MG63 (cell line): Measurements from ENCODE around the gene MAP3K14. TPM values are rescaled to one million over a fixed set of nuclear protein-coding genes. Genes with fewer than 3 reads are reported as not detected.
A peak's percentile ranks its signal among the peaks of the same experiment; 100 is the strongest.
"Not testable (repeated sequence)": the region's sequence is repeated elsewhere in the genome, so short reads cannot be mapped to it uniquely, and the experiment has no call there.

Source experiments
- DNase-seq: peaks from one replicate; pipeline ENCODE4 v3.0.0-alpha.2; 2020
- H3K27me3 ChIP-seq: fragments of 250-450 bp; sonication (Bioruptor Pico); 2 replicates; pipeline ENCODE4 v1.5.1; 2020; ENCODE audit warnings: mild to moderate bottlenecking, moderate library complexity
- H3K36me3 ChIP-seq: fragments of 250-450 bp; sonication (Bioruptor Pico); 2 replicates; pipeline ENCODE4 v1.5.1; 2020; ENCODE audit warnings: mild to moderate bottlenecking, moderate library complexity
- H3K4me3 ChIP-seq: fragments of 250-450 bp; sonication (Bioruptor Pico); 2 replicates; pipeline ENCODE4 v1.5.1; 2020; ENCODE audit warnings: mild to moderate bottlenecking, moderate library complexity
- H3K9me3 ChIP-seq: fragments of 250-450 bp; sonication (Bioruptor Pico); 2 replicates; pipeline ENCODE4 v1.5.1; 2020; ENCODE audit warnings: mild to moderate bottlenecking, moderate library complexity
- total RNA-seq: library from RNA; depleted of rRNA; stranded (reverse); fragments of >200 nt; shearing (Covaris generic); gene quantifications from 2 replicates; pipeline ENCODE4 v1.2.3, GENCODE V29; 2014; ENCODE audit warnings: low replicate concordance

MAP3K14 gene
- total RNA-seq, 1 experiment from 2014 or later, result 13.4 TPM

GRCh38 chr17:45262516-45263476 lies 54.0 kb downstream of the MAP3K14 start:
- H3K36me3 ChIP-seq, result peaks cover 65% of the 10 kb centered on the region
- H3K9me3 ChIP-seq, result no peaks in the 10 kb centered on the region
- H3K27me3 ChIP-seq, result no peaks in the 10 kb centered on the region
- H3K4me3 ChIP-seq, result no peak overlapping the region
- peak; percentile 39 for DNase-seq

GRCh38 chr17:45261577-45262515 lies 55.0 kb downstream of the MAP3K14 start, which contains the start of gene SPATA32:
Gene SPATA32 (minus strand): TSS chr17:45262094. CDS start chr17:45262016, 78 bp downstream.
- H3K27me3 ChIP-seq, result no peaks in the 10 kb centered on the region
- DNase-seq, result no peak
- no peaks in the 10 kb centered on the region for H3K9me3 ChIP-seq

GRCh38 chr17:45260204-45260783 lies 56.5 kb downstream of the MAP3K14 start:
- Histone ChIP-seq H3K9me3 (no peaks in the 10 kb centered on the region), H3K4me3 (no peak overlapping the region), H3K36me3 (peaks cover 44% of the 10 kb centered on the region), H3K27me3 (no peaks in the 10 kb centered on the region)
- DNase-seq, result peak; percentile 60

More at GRCh38 chr17:45261577-45262515, 55.0 kb downstream of the MAP3K14 start, which contains the start of gene SPATA32:
- H3K4me3 ChIP-seq, result no peak within 1 kb of the TSS
- H3K36me3 ChIP-seq, result peaks cover 56% of the 10 kb centered on the region

- no peak for DNase-seq
- Histone ChIP-seq H3K4me3 (no peak overlapping the region), H3K9me3 (no peaks in the 10 kb centered on the region)
Measured at GRCh38 chr17:45258981-45259380, 57.8 kb downstream of the MAP3K14 start.

GRCh38 chr17:45257115-45257514 lies 59.7 kb downstream of the MAP3K14 start:
- Histone ChIP-seq H3K4me3 (no peak overlapping the region), H3K36me3 (peaks cover 12% of the 10 kb centered on the region), H3K27me3 (no peaks in the 10 kb centered on the region), H3K9me3 (no peaks in the 10 kb centered on the region)
- DNase-seq, result no peak

More at GRCh38 chr17:45258981-45259380, 57.8 kb downstream of the MAP3K14 start:
- H3K36me3 ChIP-seq, result peaks cover 30% of the 10 kb centered on the region
- no peaks in the 10 kb centered on the region for H3K27me3 ChIP-seq

GRCh38 chr17:45256114-45256966 lies 60.5 kb downstream of the MAP3K14 start:
- Histone ChIP-seq H3K9me3 (no peaks in the 10 kb centered on the region), H3K27me3 (no peaks in the 10 kb centered on the region), H3K36me3 (peaks cover 4% of the 10 kb centered on the region; the same call in 1 of the 2 replicates), H3K4me3 (no peak overlapping the region)
- DNase-seq, result no peak

- Histone ChIP-seq H3K9me3 (peaks cover 5% of the 10 kb centered on the region; the same call in 1 of the 2 replicates), H3K36me3 (no peaks in the 10 kb centered on the region), H3K27me3 (no peaks in the 10 kb centered on the region), H3K4me3 (no peak overlapping the region)
- no peak for DNase-seq
Measured at GRCh38 chr17:45255358-45255757, 61.5 kb downstream of the MAP3K14 start.

GRCh38 chr17:45253879-45254278 lies 62.9 kb downstream of the MAP3K14 start:
- H3K4me3 ChIP-seq, result no peak overlapping the region
- no peak for DNase-seq

GRCh38 chr17:45253237-45253636 lies 63.6 kb downstream of the MAP3K14 start:
- H3K4me3 ChIP-seq, DNase-seq, H3K27me3 ChIP-seq, H3K9me3 ChIP-seq, H3K36me3 ChIP-seq: not testable (repeated sequence)

More at GRCh38 chr17:45253879-45254278, 62.9 kb downstream of the MAP3K14 start:
- Histone ChIP-seq H3K36me3 (no peaks in the 10 kb centered on the region), H3K27me3 (no peaks in the 10 kb centered on the region), H3K9me3 (peaks cover 7% of the 10 kb centered on the region; the same call in 1 of the 2 replicates)

GRCh38 chr17:45251931-45252330 lies 64.9 kb downstream of the MAP3K14 start:
- no peaks in the 10 kb centered on the region for H3K36me3 ChIP-seq
- DNase-seq, result no peak
- H3K27me3 ChIP-seq, result no peaks in the 10 kb centered on the region
- no peak overlapping the region for H3K4me3 ChIP-seq
- H3K9me3 ChIP-seq, result peaks cover 7% of the 10 kb centered on the region; the same call in 1 of the 2 replicates

GRCh38 chr17:45248132-45248957 lies 68.5 kb downstream of the MAP3K14 start:
- DNase-seq, result no peak
- no peaks in the 10 kb centered on the region for H3K36me3 ChIP-seq
- no peaks in the 10 kb centered on the region for H3K27me3 ChIP-seq
- H3K9me3 ChIP-seq, result peaks cover 7% of the 10 kb centered on the region; the same call in 1 of the 2 replicates
- H3K4me3 ChIP-seq, result no peak overlapping the region

- DNase-seq, result no peak
- Histone ChIP-seq H3K4me3 (no peak overlapping the region), H3K9me3 (peaks cover 7% of the 10 kb centered on the region; the same call in 1 of the 2 replicates), H3K36me3 (no peaks in the 10 kb centered on the region), H3K27me3 (no peaks in the 10 kb centered on the region)
Measured at GRCh38 chr17:45247429-45248131, 69.2 kb downstream of the MAP3K14 start.

GRCh38 chr17:45246861-45247428 lies 69.9 kb downstream of the MAP3K14 start:
- no peak overlapping the region for H3K4me3 ChIP-seq
- no peak for DNase-seq
- H3K9me3 ChIP-seq, result peaks cover 7% of the 10 kb centered on the region; the same call in 1 of the 2 replicates
- H3K27me3 ChIP-seq, result no peaks in the 10 kb centered on the region
- no peaks in the 10 kb centered on the region for H3K36me3 ChIP-seq

GRCh38 chr17:45246338-45246737 lies 70.5 kb downstream of the MAP3K14 start:
- Histone ChIP-seq H3K36me3 (no peaks in the 10 kb centered on the region), H3K4me3 (no peak overlapping the region), H3K9me3 (peaks cover 7% of the 10 kb centered on the region; the same call in 1 of the 2 replicates), H3K27me3 (no peaks in the 10 kb centered on the region)
- no peak for DNase-seq
